Measurements from ENCODE around the gene DEDD.
"Not testable (repeated sequence)": the region's sequence is repeated elsewhere in the genome, so short reads cannot be mapped to it uniquely, and the experiment has no call there.

The DEDD gene

DNA sequence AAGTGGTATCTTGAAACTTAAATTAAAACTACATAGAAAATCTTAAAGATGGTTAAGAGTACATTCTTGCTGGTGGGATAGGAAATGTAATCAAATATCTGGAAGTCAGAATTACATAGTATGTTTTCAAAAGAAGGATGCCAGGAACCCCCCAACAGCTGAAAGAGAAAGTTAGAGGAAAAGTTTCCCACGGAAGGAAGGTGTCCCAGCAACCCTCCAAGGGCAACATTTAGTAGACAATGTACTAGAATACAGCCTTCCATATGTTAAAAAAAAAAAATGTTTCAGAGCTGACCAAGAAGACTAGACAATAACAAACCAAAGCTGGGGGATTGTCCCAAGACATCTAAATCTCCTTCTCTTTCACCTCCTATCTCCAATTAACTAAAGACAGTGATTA, 2.2 kb downstream of the DEDD start:
- no peak overlapping the region for H3K4me3 ChIP-seq (ENCODE audit: low read depth, low read length)

DNA sequence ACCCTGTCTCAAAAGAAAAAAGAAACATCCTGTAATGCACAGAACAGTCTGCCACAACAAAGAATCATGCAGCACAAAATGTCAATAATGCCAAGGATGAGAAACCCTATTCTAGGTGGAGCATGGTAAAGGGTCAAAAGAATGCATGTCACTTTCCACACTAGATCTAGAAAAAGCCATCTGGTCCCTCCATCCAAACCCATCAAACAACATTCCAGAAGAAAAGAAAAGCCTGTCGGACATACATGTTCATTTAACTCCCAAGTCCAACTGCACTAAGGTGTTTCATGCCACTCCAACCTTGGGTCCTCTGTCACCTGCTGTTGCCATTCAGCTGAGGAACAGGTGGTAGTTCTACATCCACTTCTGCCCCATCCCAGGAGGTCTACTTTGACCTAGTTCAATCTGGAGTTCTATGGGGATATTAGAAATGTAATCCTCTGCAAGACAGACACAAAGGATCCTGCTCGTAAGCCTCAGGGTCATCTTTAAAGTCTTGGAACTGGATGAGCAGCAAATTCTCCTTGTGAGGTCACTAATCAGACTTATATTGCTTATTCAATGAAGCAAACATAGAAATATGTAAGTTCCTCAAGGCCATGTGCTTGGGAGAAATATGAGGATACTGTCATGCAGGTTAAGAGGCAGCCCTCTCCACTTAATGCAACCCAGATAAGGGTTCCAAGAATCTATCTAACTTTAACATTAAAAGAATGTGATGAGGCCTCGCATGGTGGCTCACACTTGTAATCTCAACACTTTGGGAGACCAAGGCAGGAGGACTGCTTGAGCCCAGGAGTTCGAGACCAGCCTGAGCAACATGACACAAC, 3.7 kb downstream of the DEDD start:
- H3K4me3 ChIP-seq (ENCODE audit: low read depth, low read length): no peak overlapping the region

DNA sequence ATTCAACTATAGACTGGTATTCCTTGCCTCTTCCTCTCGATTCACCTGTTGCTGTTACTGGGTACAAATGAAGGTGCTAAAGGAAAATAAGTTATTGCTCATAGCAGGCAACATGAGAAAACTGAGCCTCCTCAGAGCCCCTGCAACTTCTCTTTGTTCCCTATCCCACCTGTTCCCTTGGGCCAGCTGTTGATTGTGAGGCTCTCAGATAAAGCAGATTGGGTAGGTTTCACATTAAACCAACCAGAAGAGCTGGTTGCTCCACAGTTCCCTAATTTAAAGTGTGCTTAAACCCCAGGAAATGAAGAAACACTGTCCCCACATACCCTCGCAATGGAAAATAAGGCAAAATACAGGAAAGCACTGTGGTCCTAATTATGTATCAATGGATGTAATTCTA, 4.8 kb downstream of the DEDD start:
- H3K4me3 ChIP-seq (ENCODE audit: low read depth, low read length): no peak overlapping the region

DNA sequence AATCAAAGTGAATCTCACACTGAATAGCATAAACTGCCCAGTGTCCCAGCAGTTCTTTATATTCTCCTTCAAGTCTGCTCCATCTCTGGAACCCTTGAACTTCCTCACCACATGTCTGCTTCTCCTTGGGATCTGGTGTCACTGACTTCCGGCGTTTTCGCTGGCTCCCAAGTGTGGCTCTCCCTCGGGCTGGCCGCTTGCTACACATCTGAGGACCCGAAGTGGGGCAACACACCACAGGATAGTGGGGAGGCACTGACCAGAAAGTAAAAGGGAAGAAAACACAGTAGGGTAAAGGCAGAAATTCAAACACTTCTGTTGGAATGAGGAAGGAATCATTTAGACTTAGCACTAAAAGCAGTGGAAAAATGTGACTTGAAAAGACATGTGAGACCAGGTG, 9.5 kb downstream of the DEDD start:
- H3K4me3 ChIP-seq (ENCODE audit: low read depth, low read length): no peak overlapping the region

DNA sequence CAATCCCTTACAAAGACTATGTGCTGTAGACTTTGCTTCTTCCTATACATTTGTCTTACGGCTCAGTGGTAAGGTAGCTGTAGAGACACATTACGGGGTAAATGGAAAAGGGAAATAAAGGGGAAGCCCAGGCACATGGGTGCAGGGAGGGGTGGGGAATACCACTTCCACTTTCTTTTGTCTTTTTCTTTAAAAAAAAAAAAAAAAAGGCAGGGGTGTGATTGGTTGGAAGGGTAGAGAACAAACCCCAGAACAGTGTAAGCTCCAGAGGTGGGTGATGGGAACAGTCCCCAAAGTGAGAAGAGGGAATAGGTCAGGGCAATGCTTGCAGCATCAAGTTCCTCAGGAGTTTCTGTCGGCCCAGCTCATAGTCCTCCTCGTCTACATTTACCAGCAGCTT, 10.6 kb downstream of the DEDD start:
- no peak overlapping the region for H3K4me3 ChIP-seq (ENCODE audit: low read depth, low read length)

DNA sequence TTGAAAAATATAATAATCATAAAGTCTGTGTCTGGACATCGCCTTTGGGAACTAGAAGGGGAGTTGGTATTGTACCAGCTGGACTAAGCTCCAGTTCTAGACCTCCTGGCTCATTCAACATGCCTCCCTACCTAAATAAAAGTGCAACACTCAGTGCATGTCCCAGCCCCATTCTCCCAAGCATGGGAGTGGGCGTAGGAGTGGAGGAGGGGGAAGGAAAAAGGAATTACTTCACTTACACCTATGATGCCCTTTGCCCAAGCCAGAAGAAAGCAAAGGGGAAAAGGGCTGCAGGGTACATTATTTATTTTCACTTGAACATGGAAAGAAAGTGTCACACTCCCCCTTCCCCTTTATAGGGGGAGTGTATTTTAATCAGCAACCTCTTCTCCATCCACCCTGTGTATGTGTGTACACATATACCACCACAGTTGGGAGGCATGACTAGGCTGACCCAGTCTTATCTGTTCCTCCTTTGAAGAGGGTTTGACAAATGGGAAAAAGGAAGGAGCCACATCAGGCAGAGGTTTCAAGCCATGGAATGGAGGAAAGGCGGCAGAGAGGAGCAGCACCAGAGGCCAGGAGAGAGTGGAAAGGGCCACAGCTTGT, 11.3 kb downstream of the DEDD start:
- no peak overlapping the region for H3K4me3 ChIP-seq (ENCODE audit: low read depth, low read length)

DNA sequence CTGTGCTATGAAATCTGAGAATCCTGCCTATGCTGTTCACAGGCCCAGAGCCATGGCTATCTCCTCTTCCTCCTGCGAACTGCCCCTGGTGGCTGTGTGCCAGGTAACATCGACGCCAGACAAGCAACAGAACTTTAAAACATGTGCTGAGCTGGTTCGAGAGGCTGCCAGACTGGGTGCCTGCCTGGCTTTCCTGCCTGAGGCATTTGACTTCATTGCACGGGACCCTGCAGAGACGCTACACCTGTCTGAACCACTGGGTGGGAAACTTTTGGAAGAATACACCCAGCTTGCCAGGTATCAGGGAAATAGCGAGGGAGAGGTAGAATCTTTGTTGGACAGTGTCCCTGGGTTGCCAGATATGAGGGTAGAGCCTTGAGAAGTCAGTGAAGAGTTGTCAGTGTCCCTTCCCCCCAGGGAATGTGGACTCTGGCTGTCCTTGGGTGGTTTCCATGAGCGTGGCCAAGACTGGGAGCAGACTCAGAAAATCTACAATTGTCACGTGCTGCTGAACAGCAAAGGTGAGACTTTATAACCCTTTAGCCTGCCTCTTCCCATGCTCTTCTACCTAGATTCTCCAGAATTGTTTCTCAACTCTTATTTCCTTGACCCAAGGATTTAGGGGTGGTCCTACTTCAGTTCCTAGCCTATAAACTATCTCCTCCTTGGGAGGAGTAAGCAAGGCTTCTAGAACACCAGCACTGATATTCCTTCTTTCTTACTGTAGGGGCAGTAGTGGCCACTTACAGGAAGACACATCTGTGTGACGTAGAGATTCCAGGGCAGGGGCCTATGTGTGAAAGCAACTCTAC, 13.2 kb downstream of the DEDD start:
- H3K4me3 ChIP-seq (ENCODE audit: low read depth, low read length): no peak overlapping the region

DNA sequence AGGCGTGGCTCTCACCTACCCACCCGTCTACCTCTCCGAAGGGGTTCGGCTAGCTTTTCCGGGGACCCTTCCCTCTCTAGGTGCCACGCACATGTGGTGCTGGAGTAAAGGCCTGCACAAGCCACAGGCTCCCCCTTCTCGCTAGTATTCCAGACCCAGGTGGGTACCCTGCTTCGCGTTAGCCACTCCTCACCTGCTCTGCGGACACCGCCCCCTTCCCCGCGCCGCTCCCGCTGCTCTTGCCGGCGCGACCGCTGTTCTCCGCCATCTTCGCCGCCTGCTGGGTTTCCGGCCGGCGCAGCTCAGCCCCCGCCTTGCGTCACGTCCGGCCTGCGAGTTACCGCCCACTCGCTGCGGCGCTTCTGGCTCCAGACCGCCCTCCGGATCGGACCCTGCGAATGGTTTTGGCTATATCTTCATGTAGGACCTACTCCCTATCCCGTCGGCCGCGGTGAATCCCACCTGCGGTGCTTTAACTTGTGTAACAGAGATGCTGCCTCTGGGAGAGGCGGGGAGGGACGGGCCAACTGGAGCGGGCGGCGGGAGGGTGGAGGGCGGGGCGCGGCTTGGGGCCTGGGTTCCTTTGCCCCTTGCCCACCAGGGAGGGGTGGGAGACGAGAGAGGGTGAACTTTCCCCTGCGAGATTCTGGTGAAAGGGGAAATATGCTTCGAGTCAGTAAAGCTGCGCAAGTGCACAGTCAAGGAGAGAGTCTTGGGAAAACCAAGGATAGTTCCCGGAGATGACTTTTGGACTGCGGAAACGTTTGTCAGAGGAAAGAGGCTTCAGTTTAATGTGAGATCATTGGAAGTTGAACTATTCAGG, 14.5 kb downstream of the DEDD start, which contains the start of the genes NIT1 and PFDN2:
Gene NIT1, plus strand, starts transcription at position 347 of the 823 bp plus-strand sequence. Its CDS starts 72 bp downstream, at position 419.
Gene PFDN2, minus strand, starts transcription at position 279 of the 823 bp plus-strand sequence. Its CDS starts 11 bp downstream, at position 268.
- peak within 1 kb of the TSS; percentile 97 for H3K4me3 ChIP-seq (ENCODE audit: low read depth, low read length)

DNA sequence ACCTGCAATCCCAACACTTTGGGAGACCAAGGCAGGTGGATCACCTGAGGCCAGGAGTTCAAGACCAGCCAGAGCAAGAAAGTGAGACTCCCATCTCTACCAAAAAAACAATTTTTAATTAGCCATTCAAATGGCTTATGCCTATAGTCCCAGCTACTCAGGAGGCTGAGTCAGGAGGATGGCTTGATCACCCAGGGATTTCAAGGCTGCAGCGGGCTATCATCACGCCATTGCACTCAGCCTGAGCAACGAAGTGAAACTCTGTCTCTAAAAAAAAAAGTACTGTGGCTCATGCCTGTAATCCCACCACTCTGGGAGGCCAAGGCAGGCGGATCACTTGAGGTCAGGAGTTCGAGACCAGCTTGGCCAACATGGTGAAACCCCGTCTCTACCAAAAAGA, 16.5 kb downstream of the DEDD start:
- H3K4me3 ChIP-seq (ENCODE audit: low read depth, low read length): not testable (repeated sequence)

DNA sequence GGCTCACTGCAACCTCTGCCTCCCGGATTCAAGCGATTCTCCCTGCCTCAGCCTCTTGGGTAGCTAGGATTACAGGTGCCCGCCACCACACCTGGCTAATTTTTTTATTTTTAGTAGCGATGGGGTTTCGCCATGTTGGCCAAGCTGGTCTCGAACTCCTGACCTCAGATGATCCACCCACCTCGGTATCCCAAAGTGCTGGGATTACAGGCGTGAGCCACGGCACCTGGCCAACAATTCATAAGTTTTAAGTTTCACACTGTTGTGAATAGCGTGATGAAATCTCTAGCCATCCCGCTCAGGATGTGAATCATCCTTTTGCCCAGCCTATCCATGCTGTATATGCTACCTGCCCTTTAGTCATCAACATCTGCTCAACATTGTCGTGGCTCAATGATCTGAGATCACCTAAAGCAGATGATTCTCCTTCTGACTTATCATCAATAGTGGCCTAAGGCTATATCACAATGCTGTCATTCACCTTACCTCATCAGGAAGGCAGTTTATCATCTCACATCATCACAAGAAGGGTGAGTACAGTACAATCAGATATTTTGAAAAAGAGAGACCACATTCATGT, 17.2 kb downstream of the DEDD start:
- H3K4me3 ChIP-seq (ENCODE audit: low read depth, low read length): no peak overlapping the region

DNA sequence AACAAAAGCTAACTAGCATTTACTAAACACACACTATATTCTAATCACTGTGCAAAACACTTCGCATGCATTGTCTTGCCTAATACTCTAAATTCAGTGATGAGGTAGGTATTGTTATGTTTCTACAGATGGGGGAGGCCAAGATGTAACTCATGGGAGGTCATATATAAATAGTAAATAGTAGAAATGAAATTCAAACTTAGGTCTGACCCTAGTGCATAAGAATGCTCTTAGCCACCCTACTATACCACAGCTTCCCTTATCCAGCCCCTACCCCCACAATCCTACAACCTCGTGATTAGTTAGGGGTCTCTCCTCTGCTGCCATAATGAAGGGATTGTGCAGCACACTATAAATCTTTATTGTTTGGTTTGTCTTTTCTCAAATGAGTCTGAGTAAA, 17.9 kb downstream of the DEDD start:
- no peak overlapping the region for H3K4me3 ChIP-seq (ENCODE audit: low read depth, low read length)

DNA sequence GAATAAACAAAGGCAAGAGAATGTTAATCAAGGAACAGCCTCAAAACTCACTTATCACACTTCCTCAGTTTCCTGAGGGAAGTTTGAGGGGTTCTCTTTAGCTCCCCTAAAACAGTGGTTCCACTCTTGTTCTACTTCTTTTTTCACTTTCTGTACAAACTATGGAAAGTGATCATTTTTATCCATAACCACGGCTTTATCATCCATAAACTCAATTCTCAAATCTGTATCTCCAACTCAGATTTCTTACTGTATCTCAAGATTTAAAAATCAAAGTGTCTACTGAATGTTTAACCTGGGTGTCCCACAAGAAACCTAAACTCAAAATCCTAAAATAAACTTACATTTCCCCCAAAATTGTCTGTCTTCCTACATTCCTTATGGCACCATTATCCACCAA, 18.6 kb downstream of the DEDD start:
- H3K4me3 ChIP-seq (ENCODE audit: low read depth, low read length): no peak overlapping the region

DNA sequence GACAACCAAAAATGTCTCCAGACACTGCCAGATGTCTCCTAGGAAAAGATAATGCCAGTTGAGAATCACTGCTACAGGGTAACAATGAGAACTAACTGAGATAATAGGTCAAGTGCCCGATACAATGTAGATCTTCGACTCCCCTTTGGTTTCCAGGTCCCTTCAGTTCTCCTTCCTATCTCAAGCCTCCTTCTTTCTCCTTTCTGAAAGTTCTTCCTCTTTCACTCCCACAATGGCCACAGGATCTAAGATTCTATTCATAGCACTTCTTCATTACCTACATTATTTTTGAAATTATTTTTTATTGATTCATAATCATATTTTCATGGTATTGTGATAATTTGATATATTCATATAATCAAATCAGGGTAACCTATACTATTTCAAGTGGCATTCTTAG, 20.9 kb downstream of the DEDD start:
- H3K4me3 ChIP-seq (ENCODE audit: low read depth, low read length): no peak overlapping the region

DNA sequence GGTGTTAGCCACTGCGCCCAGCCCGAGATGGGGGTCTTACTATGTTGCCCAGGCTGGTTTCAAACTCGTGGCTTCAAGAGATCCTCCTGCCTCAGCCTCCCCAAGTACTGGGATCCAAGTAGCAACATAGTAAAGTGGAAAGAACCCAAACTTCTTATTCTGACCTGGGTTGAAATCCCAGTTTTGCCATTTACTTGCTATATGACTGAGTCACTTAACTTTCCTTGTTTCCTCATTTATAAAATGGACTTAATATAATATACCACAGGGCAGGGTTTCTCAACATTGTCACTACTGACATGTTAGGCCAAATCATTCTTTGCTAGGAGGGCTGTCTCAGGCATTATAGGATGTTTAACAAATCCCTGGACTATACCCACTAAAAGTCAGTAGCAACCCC, 21.4 kb downstream of the DEDD start:
- no peak overlapping the region for H3K4me3 ChIP-seq (ENCODE audit: low read depth, low read length)

DNA sequence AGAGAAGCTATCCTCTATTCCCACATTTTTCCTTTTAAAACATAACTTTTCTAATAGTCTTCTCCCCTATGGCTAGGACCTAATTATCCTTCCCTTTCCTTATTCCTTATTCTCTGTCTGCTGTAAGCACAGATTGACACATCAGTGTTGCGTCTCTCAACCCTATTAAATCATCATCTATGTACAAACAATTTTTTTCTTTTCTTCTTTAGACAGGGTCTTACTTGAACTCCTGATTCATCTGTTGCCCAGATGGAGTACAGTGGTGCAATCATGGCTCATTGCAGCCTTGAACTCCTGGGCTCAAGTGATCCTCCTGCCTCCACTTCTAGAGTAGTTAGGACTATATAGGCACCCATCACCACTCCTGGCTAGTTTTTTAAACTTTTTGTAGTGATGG, 26.0 kb downstream of the DEDD start:
- H3K4me3 ChIP-seq (ENCODE audit: low read depth, low read length): no peak overlapping the region

DNA sequence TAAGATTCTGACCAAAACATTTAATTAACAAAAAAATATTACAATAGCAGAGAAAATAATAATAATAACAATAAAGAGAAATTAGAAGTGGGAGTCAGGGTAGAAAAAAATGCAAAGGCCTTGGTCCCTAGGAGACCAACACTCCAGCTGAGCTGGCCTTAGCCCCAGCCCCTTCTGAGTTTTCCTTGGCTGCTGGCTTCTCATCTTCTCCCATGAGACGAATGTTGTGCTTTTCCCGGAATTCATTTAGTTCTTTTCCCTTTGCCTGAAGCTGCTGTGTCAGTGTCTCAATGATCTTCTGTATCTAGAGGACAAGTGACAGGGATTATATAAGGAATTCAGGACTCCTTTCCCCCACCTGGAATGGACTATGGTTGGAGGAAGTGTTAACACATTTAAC, 31.9 kb downstream of the DEDD start:
- no peak overlapping the region for H3K4me3 ChIP-seq (ENCODE audit: low read depth, low read length)

DNA sequence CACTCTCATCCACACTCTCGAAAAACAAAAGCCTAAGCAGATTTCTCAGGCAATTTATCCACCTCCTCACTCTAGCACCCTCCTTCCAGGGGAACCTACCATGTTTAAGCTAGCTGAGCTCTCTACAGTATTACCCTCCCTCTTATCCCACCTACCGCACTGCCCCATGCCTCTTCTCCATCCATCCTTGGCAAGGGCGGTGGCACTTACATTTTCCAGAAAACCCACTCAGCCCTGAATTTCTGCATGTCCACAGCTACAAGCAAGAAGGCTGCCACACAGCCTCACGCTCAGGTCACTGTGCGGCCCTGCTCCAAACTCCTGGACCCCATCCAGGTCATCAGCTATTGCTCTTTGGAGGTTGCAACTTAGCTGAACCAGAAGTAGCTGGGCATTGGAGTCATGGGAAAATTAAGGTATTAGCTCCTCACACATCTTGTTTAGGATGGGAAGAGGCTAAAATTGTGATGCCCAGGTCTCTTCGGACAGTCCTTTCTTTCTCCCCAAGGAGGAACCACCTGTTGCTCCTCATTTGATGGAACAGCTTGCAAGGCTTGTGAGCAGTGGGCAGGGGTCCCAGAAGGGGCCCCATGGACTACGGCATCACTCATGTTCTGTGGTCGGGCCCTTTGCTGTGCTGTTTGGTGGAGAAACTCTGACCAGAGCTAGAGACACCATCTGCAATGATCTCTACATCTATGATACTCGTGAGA, 33.2 kb downstream of the DEDD start:
- H3K4me3 ChIP-seq (ENCODE audit: low read depth, low read length): peak overlapping the region; percentile 79

DNA sequence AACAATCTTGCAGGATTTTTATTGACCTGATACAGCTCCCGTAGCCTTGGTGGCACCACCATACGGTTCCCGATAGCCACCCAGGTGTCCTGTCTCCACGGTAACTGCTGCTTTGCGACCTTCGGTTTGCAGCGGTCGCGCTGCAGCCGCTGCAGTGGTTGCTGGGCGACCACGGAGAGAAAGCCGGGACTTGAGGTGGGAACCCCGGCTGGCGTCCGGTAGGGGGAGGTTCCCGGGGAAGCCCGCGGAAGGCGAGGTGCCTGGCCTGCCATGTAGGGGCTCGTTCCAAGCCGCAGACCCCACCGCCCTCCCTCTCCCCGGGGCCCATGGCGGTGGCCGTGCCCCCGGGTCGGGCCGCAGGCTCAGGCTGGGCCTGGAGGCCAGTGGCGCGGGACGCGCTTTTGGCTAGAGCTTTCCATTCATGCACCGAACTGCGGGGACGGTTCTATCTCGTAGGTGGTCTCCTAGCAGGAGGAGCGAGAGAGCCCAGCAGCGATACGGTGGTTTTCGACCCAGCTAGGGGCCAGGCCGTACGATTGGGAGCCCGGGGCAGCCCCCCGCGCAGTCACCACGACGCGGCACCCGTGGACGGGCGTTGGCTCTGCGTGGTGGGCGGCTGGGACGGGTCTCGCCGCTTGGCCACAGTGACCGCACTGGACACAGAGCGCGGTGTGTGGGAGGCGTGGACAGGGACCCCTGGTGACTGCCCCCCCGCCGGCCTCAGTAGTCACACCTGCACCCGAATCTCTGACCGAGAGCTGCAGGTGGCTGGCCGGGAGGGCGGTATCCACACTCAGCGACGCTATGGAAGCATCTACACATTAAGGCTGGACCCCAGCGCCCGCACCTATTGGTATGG, 34.0 kb downstream of the DEDD start, which contains the start of gene KLHDC9:
Gene KLHDC9, plus strand, starts transcription at position 152 of the 859 bp plus-strand sequence. Its CDS starts 175 bp downstream, at position 327.
- peak within 1 kb of the TSS; percentile 79 for H3K4me3 ChIP-seq (ENCODE audit: low read depth, low read length)

DNA sequence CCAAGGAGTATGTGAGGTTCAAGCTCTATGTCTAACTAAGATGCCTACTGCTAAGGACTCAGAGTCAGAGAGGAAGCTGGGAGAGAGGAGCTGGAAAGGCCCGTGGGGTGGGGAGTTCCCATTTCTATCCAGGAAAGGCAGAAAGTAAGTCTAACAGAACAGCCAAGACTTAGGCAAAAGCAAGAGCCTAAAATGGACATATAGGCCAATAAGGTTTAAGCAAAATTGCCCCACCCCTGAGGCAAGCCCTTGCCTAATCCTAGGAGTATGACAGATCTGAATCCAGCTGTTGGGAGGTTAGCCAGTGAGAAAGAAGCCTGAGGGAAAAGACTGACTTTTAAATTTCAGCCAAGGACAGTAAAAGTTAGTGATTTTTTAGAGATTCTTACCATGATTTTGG, 35.9 kb downstream of the DEDD start:
- H3K4me3 ChIP-seq (ENCODE audit: low read depth, low read length): no peak overlapping the region

All from iPS-11a (cell line).